Tibial nerve (tissue), 4 donors: Measurements from ENCODE around the gene CFP. TPM values are rescaled to one million over a fixed set of nuclear protein-coding genes. Genes with fewer than 3 reads are reported as not detected.

Experiments
- DNase-seq, 2 donors: peaks; one replicate each; pipeline ENCODE4 v3.0.0-alpha.2; 2019; ENCODE audit warnings: low spot score in 2 of 2
- H3K27ac ChIP-seq, 4 donors: fragments of 200-600 bp; sonication (generic) in 3 of 4; one replicate each; pipeline ENCODE4 v1.5.1; 2017 to 2019; ENCODE audit warnings: mild to moderate bottlenecking in 1 of 4
- H3K27me3 ChIP-seq, 2 donors: fragments of 200-600 bp; sonication (generic) in 1 of 2; one replicate each; pipeline versions ENCODE4 v1.5.1 to v1.6.0; 2017 to 2019
- H3K36me3 ChIP-seq, 3 donors: fragments of 200-600 bp; sonication (generic); one replicate each; pipeline ENCODE4 v1.5.1; 2018 to 2019
- H3K4me1 ChIP-seq, 4 donors: fragments of 200-600 bp; sonication (generic) in 3 of 4; one replicate each; pipeline ENCODE4 v1.5.1; 2017 to 2019
- H3K4me3 ChIP-seq, 4 donors: fragments of 200-600 bp; sonication (generic) in 3 of 4; one replicate each; pipeline ENCODE4 v1.5.1; 2017 to 2019; ENCODE audit warnings: mild to moderate bottlenecking in 1 of 4, moderate library complexity in 1 of 4
- H3K9me3 ChIP-seq, 4 donors: fragments of 200-600 bp; sonication (generic) in 3 of 4; one replicate each; pipeline ENCODE4 v1.5.1; 2017 to 2019
- CTCF ChIP-seq, 5 experiments: fragments of 200-600 bp in 3 of 5; fragments of 450-650 bp in 2 of 5; sonication (generic) in 3 of 5; IDR thresholded peaks; one replicate each; pipeline ENCODE4 v1.5.1; 2016 to 2019; ENCODE audit warnings: antibody characterized with exemption in 5 of 5, mild to moderate bottlenecking in 3 of 5, moderate library complexity in 2 of 5
- EP300 ChIP-seq, 2 donors: sonication (generic); formaldehyde crosslinking; IDR thresholded peaks; one replicate each; pipeline ENCODE4 v1.6.1; 2017; ENCODE audit warnings: antibody characterized with exemption in 2 of 2, mild to moderate bottlenecking in 1 of 2
- POLR2A ChIP-seq, 2 donors: fragments of 450-650 bp; IDR thresholded peaks; one replicate each; pipeline ENCODE4 v1.6.1; 2017; ENCODE audit warnings: antibody characterized with exemption in 2 of 2, mild to moderate bottlenecking in 2 of 2, moderate library complexity in 2 of 2
- WGBS, 2 donors: methylation state at CpG; one replicate each; pipeline ENCODE4 v1.1.5; 2018; 5-methylcytosine and 5-hydroxymethylcytosine counted together
- total RNA-seq, 4 donors: library from RNA; depleted of rRNA; stranded (reverse); fragments of >200 nt; gene quantifications; one replicate each; pipeline ENCODE4 v1.1.0, GENCODE V29; 2016

CFP gene
- total RNA-seq, 4 donors from 2014 or later = 2.2 to 15.6 (median 12.1) TPM

- Histone ChIP-seq H3K9me3 (no peaks in the 10 kb centered on the region), H3K27ac (peak overlapping the region; percentile 83 to 95 (median 84)), H3K4me3 (peak overlapping the region; percentile 17 to 80 (median 46)), H3K36me3 (peaks cover 0 to 23% (median 0%) of the 10 kb centered on the region in 3 donors), H3K27me3 (no peaks in the 10 kb centered on the region), H3K4me1 (peaks cover 0 to 27% (median 4%) of the 10 kb centered on the region in 4 donors)
- 10 to 49% methylated on average over 19 of the region's 19 CpGs for WGBS, 2 donors
- DNase-seq = no peak
- TF ChIP-seq POLR2A (IDR thresholded peaks at IDR 0.05) (peak; percentile 27 to 42), CTCF (IDR thresholded peaks at IDR 0.05) (no peak)
Observed at GRCh38 chrX:47651043-47651905, 21.5 kb upstream of the CFP start.

GRCh38 chrX:47650164-47651042 is 20.7 kb upstream of the CFP start, which contains the start of gene ELK1:
Gene ELK1 (minus strand): TSS chrX:47650563. CDS start chrX:47641441, 9,122 bp downstream.
- DNase-seq = peak; percentile 89
- 0 to 59% methylated on average over 21 to 51 of the region's 65 CpGs for WGBS, 2 donors
- Histone ChIP-seq H3K27ac (peak within 1 kb of the TSS; percentile 83 to 95 (median 90)), H3K4me3 (peak within 1 kb of the TSS; percentile 58 to 86 (median 74)), H3K27me3 (no peaks in the 10 kb centered on the region), H3K36me3 (peaks cover 0 to 15% (median 0%) of the 10 kb centered on the region in 3 donors), H3K9me3 (no peaks in the 10 kb centered on the region), H3K4me1 (peaks cover 0 to 27% (median 4%) of the 10 kb centered on the region in 4 donors)
- TF ChIP-seq EP300 (IDR thresholded peaks at IDR 0.05) = peak in 1 of 2 donors; percentile 62
- TF ChIP-seq CTCF (IDR thresholded peaks at IDR 0.05) = peak in 2 of 5 experiments; percentile 10
- TF ChIP-seq POLR2A (IDR thresholded peaks at IDR 0.05) = peak; percentile 58 to 65

GRCh38 chrX:47649781-47650163 is 20.0 kb upstream of the CFP start:
- Histone ChIP-seq H3K27me3 (no peaks in the 10 kb centered on the region), H3K4me3 (peak overlapping the region; percentile 58 to 86 (median 74)), H3K36me3 (peaks cover 0 to 9% (median 0%) of the 10 kb centered on the region in 3 donors), H3K9me3 (no peaks in the 10 kb centered on the region), H3K27ac (peak overlapping the region; percentile 83 to 95 (median 90)), H3K4me1 (peaks cover 0 to 27% (median 4%) of the 10 kb centered on the region in 4 donors)
- no peak for DNase-seq
- 0 to 45% methylated on average over 10 to 11 of the region's 11 CpGs for WGBS, 2 donors
- no peak for TF ChIP-seq CTCF (IDR thresholded peaks at IDR 0.05)
- TF ChIP-seq EP300 (IDR thresholded peaks at IDR 0.05) = no peak
- no peak for TF ChIP-seq POLR2A (IDR thresholded peaks at IDR 0.05)

- peak overlapping the region in 3 of 4 donors; percentile 83 to 95 (median 88) for H3K27ac ChIP-seq
- 12 to 48% methylated on average over 8 of the region's 8 CpGs for WGBS, 2 donors
- no peaks in the 10 kb centered on the region for H3K27me3 ChIP-seq
- H3K4me3 ChIP-seq = peak overlapping the region in 3 of 4 donors; percentile 68 to 86 (median 80)
- no peaks in the 10 kb centered on the region for H3K9me3 ChIP-seq
- DNase-seq = no peak
- H3K4me1 ChIP-seq = peaks cover 0 to 27% (median 4%) of the 10 kb centered on the region in 4 donors
- H3K36me3 ChIP-seq = peaks cover 0 to 8% (median 0%) of the 10 kb centered on the region in 3 donors
- TF ChIP-seq POLR2A (IDR thresholded peaks at IDR 0.05) = no peak
- no peak for TF ChIP-seq EP300 (IDR thresholded peaks at IDR 0.05)
- TF ChIP-seq CTCF (IDR thresholded peaks at IDR 0.05) = no peak
Observed at GRCh38 chrX:47649271-47649670, 19.5 kb upstream of the CFP start.
